RWPE1 (cell line): ENCODE data around the gene EEPD1.
"Not testable (repeated sequence)": the region's sequence is repeated elsewhere in the genome, so short reads cannot be mapped to it uniquely, and the experiment has no call there.

Experiments used
- CTCF ChIA-PET: fragments of 350-600 bp; sonication (Branson Sonifier 250); formaldehyde crosslinking; extraction: SDS; loops from one replicate; lab custom pipeline; 2021; lab: Yijun Ruan, JAX
- POLR2A ChIA-PET: fragments of 400-600 bp; formaldehyde crosslinking; extraction: SDS; loops from one replicate; lab custom pipeline; 2020; ENCODE audit warnings: antibody characterized with exemption; ENCODE audit not compliant: low non-redundant PET; lab: Yijun Ruan, JAX
- DNase-seq: peaks from one replicate; pipeline ENCODE4 v3.0.0; 2012; ENCODE audit warnings: low spot score
- H3K27ac ChIP-seq: fragments of 450-650 bp; 2 replicates; pipeline ENCODE4 v1.5.1; 2017
- TF ChIP-seq, protein P1 (sequence below): fragments of 450-650 bp; conservative IDR thresholded peaks from 2 replicates; pipeline ENCODE4 v1.5.1; 2017; ENCODE audit warnings: low read depth, mild to moderate bottlenecking

Gene EEPD1

DNA sequence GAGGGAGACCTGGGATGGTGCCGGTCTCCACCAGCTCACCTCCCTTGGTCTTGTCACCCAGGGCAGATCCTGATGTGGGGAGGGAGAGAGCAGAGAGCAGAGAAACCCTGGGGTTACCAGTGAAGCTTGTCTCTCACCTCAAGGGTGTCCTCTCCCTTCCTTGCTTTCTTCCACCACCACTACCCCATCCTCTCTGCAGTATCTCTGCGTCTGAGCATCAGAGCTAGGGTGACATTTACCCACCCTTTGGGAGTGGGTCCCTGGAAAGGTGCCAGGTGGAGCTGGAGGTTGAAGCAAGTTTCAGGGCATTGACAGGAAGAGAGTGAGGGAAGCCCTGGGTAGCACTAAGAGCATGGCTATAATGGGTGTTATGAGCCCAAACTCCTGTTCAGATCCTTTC, 161.4 kb downstream of the EEPD1 start:
- ChIA-PET POLR2A (no interaction called here), CTCF (interaction anchor here (0.6 kb wide), 1 partner anchor 397 kb away, joined by 4 read pairs; no protein-coding TSS in a partner anchor)
- no peak for DNase-seq
- H3K27ac ChIP-seq = no peak overlapping the region
- TF ChIP-seq, protein P1, sequence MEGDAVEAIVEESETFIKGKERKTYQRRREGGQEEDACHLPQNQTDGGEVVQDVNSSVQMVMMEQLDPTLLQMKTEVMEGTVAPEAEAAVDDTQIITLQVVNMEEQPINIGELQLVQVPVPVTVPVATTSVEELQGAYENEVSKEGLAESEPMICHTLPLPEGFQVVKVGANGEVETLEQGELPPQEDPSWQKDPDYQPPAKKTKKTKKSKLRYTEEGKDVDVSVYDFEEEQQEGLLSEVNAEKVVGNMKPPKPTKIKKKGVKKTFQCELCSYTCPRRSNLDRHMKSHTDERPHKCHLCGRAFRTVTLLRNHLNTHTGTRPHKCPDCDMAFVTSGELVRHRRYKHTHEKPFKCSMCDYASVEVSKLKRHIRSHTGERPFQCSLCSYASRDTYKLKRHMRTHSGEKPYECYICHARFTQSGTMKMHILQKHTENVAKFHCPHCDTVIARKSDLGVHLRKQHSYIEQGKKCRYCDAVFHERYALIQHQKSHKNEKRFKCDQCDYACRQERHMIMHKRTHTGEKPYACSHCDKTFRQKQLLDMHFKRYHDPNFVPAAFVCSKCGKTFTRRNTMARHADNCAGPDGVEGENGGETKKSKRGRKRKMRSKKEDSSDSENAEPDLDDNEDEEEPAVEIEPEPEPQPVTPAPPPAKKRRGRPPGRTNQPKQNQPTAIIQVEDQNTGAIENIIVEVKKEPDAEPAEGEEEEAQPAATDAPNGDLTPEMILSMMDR = no peak

DNA sequence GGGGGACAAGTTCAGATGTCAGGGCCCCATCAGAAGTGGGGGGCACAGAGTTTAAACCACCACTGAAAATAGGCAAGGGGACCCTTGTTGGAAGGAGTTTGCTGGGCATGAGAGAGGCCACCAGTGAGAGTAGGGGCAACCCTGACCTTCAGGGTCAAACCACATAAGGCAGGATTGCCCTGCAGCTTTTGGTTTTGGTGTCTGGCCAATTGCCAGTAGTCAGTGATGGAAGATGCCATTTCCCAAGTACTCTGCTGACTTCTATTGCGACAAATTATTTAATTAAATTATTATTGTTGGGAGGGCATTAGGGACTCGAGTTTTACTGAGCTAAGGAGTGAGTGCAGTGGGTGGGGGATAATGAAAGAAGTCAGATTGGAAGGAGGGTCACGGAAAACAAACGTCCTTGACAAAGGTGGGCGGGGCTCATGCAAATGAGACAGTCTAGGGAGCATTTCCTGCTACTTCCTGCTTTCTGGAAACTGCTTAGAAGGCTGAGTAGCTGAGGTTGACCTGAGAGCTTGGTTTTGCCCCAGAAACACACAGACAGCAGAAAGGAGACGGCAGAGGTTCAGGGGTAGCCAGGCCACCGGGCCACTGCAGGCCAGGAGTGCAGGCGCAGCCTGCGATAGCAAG, 162.4 kb downstream of the EEPD1 start:
- POLR2A ChIA-PET = no interaction called here
- CTCF ChIA-PET = interaction anchor here (0.6 kb wide), 1 partner anchor 131 kb away, joined by 3 read pairs; no protein-coding TSS in a partner anchor
- no peak overlapping the region for H3K27ac ChIP-seq
- TF ChIP-seq, protein P1 = no peak
- no peak for DNase-seq

GRCh38 chr7:36316319-36316718, 163.3 kb downstream of the EEPD1 start:
- ChIA-PET POLR2A (no interaction called here), CTCF (no interaction called here)
- TF ChIP-seq, protein P1 = no peak
- no peak for DNase-seq
- no peak overlapping the region for H3K27ac ChIP-seq

DNA sequence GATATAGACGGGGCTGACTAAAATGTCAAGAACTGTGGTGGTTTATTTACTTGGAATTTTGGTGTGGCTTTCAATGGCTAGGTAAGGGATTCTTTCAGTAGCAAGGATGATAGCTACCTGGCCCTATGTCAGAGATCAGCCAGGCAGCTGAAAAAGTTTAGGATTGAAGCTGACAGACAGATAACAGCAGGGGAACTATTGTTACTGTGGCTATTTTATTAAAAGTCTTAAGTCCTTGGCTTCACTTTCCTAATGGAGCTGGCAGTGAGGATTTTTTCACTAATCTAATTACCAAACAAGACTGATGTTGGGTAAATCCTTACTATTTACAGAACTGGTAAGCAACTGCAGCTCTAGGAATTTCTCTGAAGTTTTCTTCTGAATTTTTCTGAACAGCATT, 164.2 kb downstream of the EEPD1 start:
- TF ChIP-seq, protein P1 = no peak
- ChIA-PET CTCF (interaction anchor here (0.7 to 1.0 kb wide), 3 partner anchors 12 to 332 kb away, joined by 3 to 4 read pairs (median 3); no protein-coding TSS in a partner anchor), POLR2A (no interaction called here)
- DNase-seq = no peak
- H3K27ac ChIP-seq = no peak overlapping the region

DNA sequence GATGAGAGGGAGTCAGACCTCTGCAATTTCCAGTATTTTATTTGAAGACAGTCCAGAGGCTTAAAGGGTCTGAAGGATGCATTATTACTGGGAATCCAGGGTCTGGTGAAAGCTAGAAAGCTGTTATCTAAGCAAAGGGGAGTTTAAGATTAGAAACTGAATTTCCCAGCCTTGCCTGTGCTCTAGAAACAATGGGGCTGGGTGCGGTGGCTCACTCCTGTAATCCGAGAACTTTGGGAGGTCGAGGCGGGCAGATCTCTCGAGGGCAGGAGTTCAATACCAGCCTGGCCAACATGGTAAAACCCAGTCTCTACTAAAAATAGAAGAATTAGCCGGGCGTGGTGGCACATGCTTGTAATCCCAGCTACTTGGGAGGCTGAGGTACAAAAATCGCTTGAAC, 165.1 kb downstream of the EEPD1 start:
- no peak overlapping the region for H3K27ac ChIP-seq
- DNase-seq = no peak
- POLR2A ChIA-PET = no interaction called here
- CTCF ChIA-PET = interaction anchor here (0.6 to 2.0 kb wide), 6 partner anchors 14 to 334 kb away, joined by 3 to 13 read pairs (median 5); no protein-coding TSS in a partner anchor
- TF ChIP-seq, protein P1 = no peak

DNA sequence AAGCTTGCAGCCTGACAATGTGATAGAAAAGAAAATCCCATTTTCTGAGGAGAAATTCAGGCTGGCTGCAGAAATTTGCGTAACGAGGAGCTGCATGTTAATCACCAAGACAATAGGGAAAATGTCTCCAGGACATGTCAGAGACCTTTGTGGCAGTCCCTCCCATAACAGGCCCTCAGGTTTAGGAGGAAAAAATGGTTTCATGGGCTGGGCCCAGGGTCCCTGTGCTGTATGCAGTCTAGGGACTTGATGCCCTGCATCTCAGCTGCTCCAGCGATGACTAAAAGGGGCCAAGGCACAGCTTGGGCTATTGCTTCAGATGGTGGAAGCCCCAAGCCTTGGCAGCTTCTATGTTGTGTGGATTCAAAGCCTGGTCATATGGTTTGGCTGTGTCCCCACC, 168.2 kb downstream of the EEPD1 start:
- CTCF ChIA-PET = interaction anchor here (0.7 kb wide), 1 partner anchor 29 kb away, joined by 4 read pairs; no protein-coding TSS in a partner anchor
- POLR2A ChIA-PET, H3K27ac ChIP-seq, DNase-seq: not testable (repeated sequence)

DNA sequence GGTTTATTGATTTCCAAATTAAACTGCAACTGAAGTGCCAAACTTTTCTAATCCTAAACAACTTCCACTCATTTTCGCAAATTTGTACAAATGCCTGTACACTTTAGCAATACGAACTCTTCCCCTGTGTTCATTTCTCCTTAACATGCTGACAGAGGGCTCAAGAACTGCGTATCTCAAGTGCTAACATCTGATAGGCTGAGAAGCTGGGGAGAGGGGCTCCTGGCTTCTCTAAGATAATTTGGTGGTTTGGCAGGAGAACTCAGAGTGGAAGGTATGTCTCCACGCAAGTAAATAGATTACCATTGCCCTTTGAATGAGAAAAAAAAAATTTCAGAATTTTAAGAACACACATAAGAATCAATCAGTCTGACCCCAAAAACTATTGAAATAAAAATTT, 183.3 kb downstream of the EEPD1 start:
- ChIA-PET CTCF (interaction anchor here (0.9 kb wide), 1 partner anchor 30 kb away, joined by 3 read pairs; a partner anchor contains a TSS), POLR2A (no interaction called here)
- H3K27ac ChIP-seq = no peak overlapping the region
- TF ChIP-seq, protein P1 = no peak
- DNase-seq = no peak
